Keratinocyte (primary cell): ENCODE data around the gene LENG9. TPM values are rescaled to one million over a fixed set of nuclear protein-coding genes. Genes with fewer than 3 reads are reported as not detected.

ENCODE experiments used
- DNase-seq: peaks from one replicate; pipeline ENCODE4 v3.0.0-alpha.2; 2011; ENCODE audit warnings: low read depth, missing footprints, low spot score
- FAIRE-seq: peaks from 2 replicates; lab custom pipeline; 2011; peaks lifted over from hg19 to GRCh38; lab: Jason Lieb, UNC
- H2AFZ ChIP-seq: 2 replicates; pipeline ENCODE4 v1.6.0; 2012; ENCODE audit warnings: low read length, control low read depth, inconsistent platforms; ENCODE audit not compliant: control insufficient read depth
- H3K27ac ChIP-seq: 2 replicates; pipeline ENCODE4 v1.5.1; 2011; ENCODE audit warnings: low read length; ENCODE audit not compliant: control insufficient read depth, insufficient read depth
- H3K27me3 ChIP-seq: 3 replicates; pipeline ENCODE4 v1.6.0; 2011; ENCODE audit warnings: low read length; ENCODE audit not compliant: control insufficient read depth, insufficient read depth; ENCODE audit errors: extremely low read depth
- H3K36me3 ChIP-seq, 2 experiments: 2 replicates in 1 of 2; 3 replicates in 1 of 2; pipeline ENCODE4 v1.5.1; 2011; ENCODE audit warnings: low read length in 2 of 2, mild to moderate bottlenecking in 1 of 2; ENCODE audit not compliant: control insufficient read depth in 2 of 2, insufficient read depth in 2 of 2; ENCODE audit errors: extremely low read depth in 1 of 2
- H3K4me1 ChIP-seq: 3 replicates; pipeline ENCODE4 v1.5.1; 2011; ENCODE audit warnings: low read length; ENCODE audit not compliant: control insufficient read depth, insufficient read depth; ENCODE audit errors: extremely low read depth
- H3K4me2 ChIP-seq: 3 replicates; pipeline ENCODE4 v1.6.0; 2011; ENCODE audit warnings: low read depth, low read length; ENCODE audit not compliant: control insufficient read depth, insufficient read depth; ENCODE audit errors: extremely low read depth
- H3K4me3 ChIP-seq, 3 experiments: fragments of 200-600 bp in 1 of 3; sonication (generic) in 1 of 3; 2 replicates in 2 of 3; 3 replicates in 1 of 3; pipeline ENCODE4 v1.5.1; 2011 to 2016; ENCODE audit warnings: low read length in 3 of 3, mild to moderate bottlenecking in 3 of 3, control low read depth in 2 of 3, inconsistent platforms in 1 of 3, low read depth in 1 of 3, mixed read lengths in 1 of 3, mixed run types in 1 of 3, moderate library complexity in 1 of 3; ENCODE audit not compliant: control insufficient read depth in 2 of 3, insufficient read depth in 2 of 3; ENCODE audit errors: extremely low read depth in 1 of 3
- H3K79me2 ChIP-seq: 2 replicates; pipeline ENCODE4 v1.6.0; 2012; ENCODE audit warnings: low read length; ENCODE audit not compliant: control insufficient read depth, insufficient read depth
- H3K9ac ChIP-seq: 3 replicates; pipeline ENCODE4 v1.6.0; 2011; ENCODE audit warnings: low read length; ENCODE audit not compliant: control insufficient read depth, insufficient read depth; ENCODE audit errors: extremely low read depth
- H3K9me1 ChIP-seq: 3 replicates; pipeline ENCODE4 v1.6.0; 2011; ENCODE audit warnings: low read length; ENCODE audit not compliant: control insufficient read depth, insufficient read depth; ENCODE audit errors: extremely low read depth
- H3K9me3 ChIP-seq: 2 replicates; pipeline ENCODE4 v1.5.1; 2012; ENCODE audit warnings: low read depth, low read length; ENCODE audit not compliant: control insufficient read depth
- H4K20me1 ChIP-seq: 3 replicates; pipeline ENCODE4 v1.6.0; 2011; ENCODE audit warnings: low read length; ENCODE audit not compliant: control insufficient read depth, insufficient read depth; ENCODE audit errors: extremely low read depth
- CTCF ChIP-seq, 3 experiments: IDR thresholded peaks in 1 of 3; conservative IDR thresholded peaks in 1 of 3; optimal IDR thresholded peaks in 1 of 3; 2 replicates in 2 of 3; 3 replicates in 1 of 3; pipeline versions ENCODE3 to v1.5.1; 2011; ENCODE audit warnings: low read length in 3 of 3, mild to moderate bottlenecking in 3 of 3, moderate library complexity in 2 of 3, control low read depth in 1 of 3, inconsistent platforms in 1 of 3; ENCODE audit not compliant: insufficient read depth in 2 of 3; ENCODE audit errors: extremely low read depth in 1 of 3
- EZH2 ChIP-seq: IDR thresholded peaks from one replicate; pipeline ENCODE4 v1.6.1; 2012; ENCODE audit warnings: inconsistent platforms, mild to moderate bottlenecking, low read length, moderate library complexity
- dilution Hi-C: fragments of 300-500 bp; cut with MboI; formaldehyde crosslinking; loops from one replicate; pipeline ENCODE4 v1.7.0; 2020; ENCODE audit warnings: low sequenced_read_pairs; ENCODE audit not compliant: extremely low pct_ligation_motif_present
- polyA plus RNA-seq, 5 experiments: library from polyadenylated mRNA; depleted of rRNA in 3 of 5; stranded (reverse) in 3 of 5; stranded (forward) in 1 of 5; unstranded in 1 of 5; fragments of >200 nt; gene quantifications; 1 replicate in 1 of 5; 2 replicates in 3 of 5; 3 replicates in 1 of 5; pipeline versions ENCODE4 v1.2.1 to v1.2.3, GENCODE V29; 2011 to 2012; ENCODE audit warnings: missing spikeins in 2 of 5, low read depth in 1 of 5, low replicate concordance in 1 of 5

Gene LENG9
- polyA plus RNA-seq, 1 donor (not counting 4 experiments of a cell fraction or from before 2014, with no cell fraction given): 1.3 TPM

- peaks cover 13 to 28% of the 10 kb centered on the region in 2 experiments for H3K36me3 ChIP-seq
- no peak for FAIRE-seq
- H3K9me1 ChIP-seq: no peaks in the 10 kb centered on the region
- DNase-seq: no peak
- H3K4me1 ChIP-seq: peaks cover 7% of the 10 kb centered on the region
- H3K27me3 ChIP-seq: no peaks in the 10 kb centered on the region
- dilution Hi-C loops: no loop called here
- peak overlapping the region; percentile 74 for H3K9ac ChIP-seq
- H3K9me3 ChIP-seq: no peaks in the 10 kb centered on the region
- no peak for TF ChIP-seq EZH2
- peak; percentile 10 to 49 (median 28) for TF ChIP-seq CTCF (optimal IDR thresholded peaks at IDR 0.05 in 1 of 3, IDR thresholded peaks at IDR 0.05 in 1 of 3, conservative IDR thresholded peaks at IDR 0.05 in 1 of 3; ENCODE audit: extremely low read depth in 1 of 3, insufficient read depth in 2 of 3, low read length in 3 of 3)
- peaks cover 38% of the 10 kb centered on the region for H3K79me2 ChIP-seq
- H2AFZ ChIP-seq: no peak overlapping the region
- H3K4me2 ChIP-seq: peak overlapping the region; percentile 77
- H3K4me3 ChIP-seq: peak overlapping the region; percentile 48 to 72 (median 60)
- peaks cover 10% of the 10 kb centered on the region for H4K20me1 ChIP-seq
- peak overlapping the region; percentile 87 for H3K27ac ChIP-seq
Observed at GRCh38 chr19:54462655-54463530, 685 bp downstream of the LENG9 start.

GRCh38 chr19:54462047-54462654, 1.4 kb downstream of the LENG9 start:
- Histone ChIP-seq H3K9me3 (no peaks in the 10 kb centered on the region), H3K79me2 (peaks cover 43% of the 10 kb centered on the region), H3K4me3 (peak overlapping the region; percentile 48 to 72 (median 60)), H3K27ac (peak overlapping the region; percentile 87), H3K36me3 (peaks cover 21 to 34% of the 10 kb centered on the region in 2 experiments), H3K9ac (peak overlapping the region; percentile 74), H3K4me2 (peak overlapping the region; percentile 77), H4K20me1 (peaks cover 10% of the 10 kb centered on the region), H3K9me1 (no peaks in the 10 kb centered on the region), H2AFZ (no peak overlapping the region), H3K27me3 (no peaks in the 10 kb centered on the region), H3K4me1 (peaks cover 7% of the 10 kb centered on the region)
- no peak for TF ChIP-seq EZH2
- TF ChIP-seq CTCF (optimal IDR thresholded peaks at IDR 0.05 in 1 of 3, IDR thresholded peaks at IDR 0.05 in 1 of 3, conservative IDR thresholded peaks at IDR 0.05 in 1 of 3; ENCODE audit: extremely low read depth in 1 of 3, insufficient read depth in 2 of 3, low read length in 3 of 3): no peak
- DNase-seq (no peak), FAIRE-seq (no peak)
- dilution Hi-C loops: no loop called here
